GM18868 (cell line): ENCODE data around the gene BAHD1.
"Not testable (repeated sequence)": the region's sequence is repeated elsewhere in the genome, so short reads cannot be mapped to it uniquely, and the experiment has no call there.

Source experiments
- ATAC-seq: cut with Tn5 transposase; IDR thresholded peaks from one replicate; pipeline ENCODE4 v1.9.1; 2021; ENCODE audit warnings: mild to moderate bottlenecking, moderate library complexity; ENCODE audit not compliant: unreplicated experiment

Gene BAHD1

DNA sequence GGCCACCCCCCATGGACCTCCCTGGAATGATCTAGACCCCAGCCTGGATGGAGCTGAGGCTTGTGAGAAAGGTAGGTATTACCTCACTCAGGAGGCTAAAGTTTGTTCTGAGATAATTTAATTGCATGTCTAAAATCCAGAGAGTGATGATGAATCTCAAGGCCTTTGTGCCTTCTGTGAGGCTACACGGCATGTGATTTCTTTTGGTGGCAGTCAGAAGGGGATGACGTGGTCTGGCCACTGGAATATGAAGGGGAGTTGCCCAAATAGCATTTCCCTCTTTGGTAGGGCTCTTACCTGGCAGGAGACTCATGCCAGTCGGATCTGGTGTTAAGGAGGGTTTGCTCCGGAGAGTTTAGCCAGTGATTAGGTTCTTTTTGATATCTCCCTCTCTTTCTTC, 2.5 kb downstream of the BAHD1 start:
- ATAC-seq: no peak

- no peak for ATAC-seq
Measured at GRCh38 chr15:40443846-40444245, 3.1 kb downstream of the BAHD1 start.

- no peak for ATAC-seq
Measured at GRCh38 chr15:40444736-40445135, 4.0 kb downstream of the BAHD1 start.

GRCh38 chr15:40445421-40445922, 4.7 kb downstream of the BAHD1 start:
- ATAC-seq: no peak

GRCh38 chr15:40446144-40446543, 5.4 kb downstream of the BAHD1 start:
- ATAC-seq: no peak

GRCh38 chr15:40448354-40448753, 7.6 kb downstream of the BAHD1 start:
- no peak for ATAC-seq

GRCh38 chr15:40449275-40449674, 8.5 kb downstream of the BAHD1 start:
- no peak for ATAC-seq

DNA sequence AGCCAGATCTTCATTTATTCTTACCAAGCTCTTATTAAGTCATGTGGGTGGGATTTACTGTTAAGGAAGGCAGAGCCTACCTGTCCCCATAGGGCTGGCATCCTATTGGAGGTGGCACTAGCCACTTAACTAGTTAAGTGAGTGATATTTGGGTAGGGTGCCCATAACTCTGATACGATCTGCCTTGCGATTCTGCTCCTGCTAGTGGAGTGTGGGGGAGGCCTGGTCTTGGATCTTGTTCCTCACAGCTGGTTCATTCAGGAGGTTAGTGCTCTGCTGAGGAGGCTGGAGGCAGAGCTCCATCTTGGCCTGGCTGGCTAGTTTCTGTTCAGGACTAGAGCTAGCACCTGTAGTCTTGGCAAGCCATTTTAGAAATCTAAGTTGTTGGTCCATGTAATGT, 9.3 kb downstream of the BAHD1 start:
- no peak for ATAC-seq

- no peak for ATAC-seq
Measured at GRCh38 chr15:40451527-40452158, 10.9 kb downstream of the BAHD1 start.

GRCh38 chr15:40452296-40453090, 11.7 kb downstream of the BAHD1 start:
- no peak for ATAC-seq

GRCh38 chr15:40453941-40454340, 13.2 kb downstream of the BAHD1 start:
- not testable (repeated sequence) for ATAC-seq

GRCh38 chr15:40454904-40455391, 14.2 kb downstream of the BAHD1 start:
- no peak for ATAC-seq

DNA sequence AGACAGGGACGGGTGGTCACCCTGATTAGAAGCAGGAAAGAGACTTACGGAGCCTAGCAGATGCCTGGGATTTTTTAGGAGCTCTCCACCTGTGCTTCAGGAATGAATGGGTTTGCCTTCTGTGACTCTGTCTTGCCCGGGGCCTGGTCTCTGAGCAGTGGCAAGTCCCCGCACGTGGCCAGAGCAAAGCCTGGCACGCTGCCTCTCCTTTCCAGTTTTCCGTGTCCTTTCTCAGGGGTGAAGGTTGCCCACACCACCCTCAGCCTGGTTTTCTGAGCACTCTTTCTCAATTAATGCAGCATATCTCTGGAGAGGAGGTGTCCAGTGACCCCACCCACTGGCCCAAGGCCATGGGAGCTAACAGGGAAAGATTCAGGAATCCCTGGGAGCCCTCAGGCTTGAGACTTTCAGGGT, 15.6 kb downstream of the BAHD1 start:
- no peak for ATAC-seq

DNA sequence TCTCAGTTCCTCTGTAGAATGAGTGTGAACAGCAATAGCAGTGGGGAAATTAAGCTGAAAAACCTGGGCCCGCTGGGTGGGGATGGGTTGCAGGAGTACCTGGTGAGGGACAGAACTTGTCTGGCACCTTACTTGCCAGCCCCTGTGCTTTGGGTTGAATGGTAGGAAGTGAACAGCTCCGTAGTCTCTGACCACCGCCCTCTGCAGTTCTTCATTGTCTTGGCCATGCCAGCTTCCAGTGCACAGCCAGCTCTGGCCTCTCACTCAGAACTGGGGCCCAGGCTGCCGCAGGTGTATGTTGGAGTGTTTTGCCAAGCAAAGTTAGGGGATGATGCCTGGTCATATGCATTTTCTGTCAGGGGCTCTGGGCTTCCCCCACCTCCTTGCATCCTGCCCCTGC, 16.0 kb downstream of the BAHD1 start:
- no peak for ATAC-seq

- no peak for ATAC-seq
Measured at GRCh38 chr15:40458495-40459371, 18.0 kb downstream of the BAHD1 start.

GRCh38 chr15:40459391-40460015, 18.8 kb downstream of the BAHD1 start:
- no peak for ATAC-seq

DNA sequence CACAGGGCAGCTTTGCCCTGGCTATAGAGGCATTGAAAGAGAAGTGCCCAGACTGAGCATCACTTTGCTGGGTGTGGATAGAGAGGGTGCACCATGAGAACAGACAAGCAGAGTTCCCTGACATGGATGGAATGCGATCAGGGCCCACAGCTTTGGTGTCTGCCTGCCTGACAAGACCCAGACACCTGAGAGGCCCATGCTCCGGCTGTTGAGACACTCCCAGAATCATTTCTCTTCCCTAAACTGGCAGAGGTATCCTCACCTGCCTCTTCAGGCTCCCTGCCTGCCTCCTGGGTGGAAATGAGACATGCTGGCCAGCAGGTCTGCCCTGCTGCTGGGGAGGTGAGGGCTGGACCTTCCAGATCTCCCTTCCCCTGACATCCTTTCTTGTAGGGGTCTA, 19.7 kb downstream of the BAHD1 start:
- no peak for ATAC-seq

DNA sequence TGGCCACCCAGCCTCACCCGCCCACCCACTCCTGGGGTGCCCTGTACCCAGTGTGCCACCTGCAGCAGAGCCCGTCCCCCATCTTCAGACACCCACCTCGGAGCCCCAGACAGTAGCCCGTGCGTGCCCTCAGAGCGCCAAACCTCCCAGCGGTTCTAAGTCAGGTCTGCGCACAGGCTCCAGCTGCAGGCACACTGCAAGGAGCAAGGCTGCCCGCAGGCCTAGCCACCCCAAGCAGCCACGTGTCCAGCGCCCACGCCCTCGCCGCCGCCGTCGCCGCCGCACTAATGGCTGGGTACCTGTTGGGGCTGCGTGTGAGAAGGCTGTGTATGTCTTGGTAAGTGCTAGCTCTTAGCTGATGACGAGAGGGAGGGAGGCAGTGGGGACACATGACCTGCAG, 21.2 kb downstream of the BAHD1 start:
- no peak for ATAC-seq

GRCh38 chr15:40463279-40463678, 22.5 kb downstream of the BAHD1 start:
- ATAC-seq: no peak

DNA sequence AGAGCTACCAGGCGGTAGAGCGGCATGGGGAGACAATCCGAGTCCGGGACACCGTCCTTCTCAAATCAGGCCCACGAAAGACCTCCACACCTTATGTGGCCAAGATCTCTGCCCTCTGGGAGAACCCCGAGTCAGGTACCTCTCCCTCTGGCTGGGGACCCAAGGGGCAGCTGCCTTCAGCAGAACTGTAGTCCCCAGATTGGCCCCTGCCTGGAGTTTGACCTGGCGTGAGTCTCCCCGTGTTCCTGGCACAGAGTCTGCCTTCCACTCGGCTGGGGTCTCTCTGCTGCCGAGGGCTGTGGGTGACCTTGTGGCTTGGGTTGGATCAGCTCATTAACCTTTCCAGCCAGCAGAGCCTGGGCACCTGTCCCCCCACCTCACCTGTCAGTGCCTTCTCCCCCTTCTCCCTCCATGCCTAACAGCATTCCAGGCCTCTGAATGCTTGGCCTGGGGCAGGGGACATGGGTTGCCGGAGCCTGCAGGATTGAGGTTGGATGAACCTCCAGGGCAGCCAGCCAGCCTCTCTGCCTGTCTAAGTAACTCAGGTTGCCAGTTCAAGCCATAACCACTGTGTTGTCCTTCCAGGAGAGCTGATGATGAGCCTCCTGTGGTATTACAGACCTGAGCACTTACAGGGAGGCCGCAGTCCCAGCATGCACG, 23.3 kb downstream of the BAHD1 start:
- no peak for ATAC-seq
